OCI-LY1 (cell line): ENCODE data around the gene CFAP90.

Source experiments
- EZH2 ChIP-seq: fragments of 200-600 bp; sonication (generic), shearing (Covaris generic); IDR thresholded peaks from 2 replicates; pipeline ENCODE4 v1.8.0; 2017; ENCODE audit warnings: borderline replicate concordance, mixed run types, mild to moderate bottlenecking, antibody characterized with exemption, low read length, moderate library complexity, mixed read lengths
- TF ChIP-seq, protein P1 (sequence below): fragments of 200-600 bp; sonication (generic), shearing (Covaris generic); IDR thresholded peaks from 2 replicates; pipeline ENCODE4 v1.5.1; 2017; ENCODE audit warnings: mild to moderate bottlenecking, antibody characterized with exemption, low read length, moderate library complexity, mixed read lengths

DNA sequence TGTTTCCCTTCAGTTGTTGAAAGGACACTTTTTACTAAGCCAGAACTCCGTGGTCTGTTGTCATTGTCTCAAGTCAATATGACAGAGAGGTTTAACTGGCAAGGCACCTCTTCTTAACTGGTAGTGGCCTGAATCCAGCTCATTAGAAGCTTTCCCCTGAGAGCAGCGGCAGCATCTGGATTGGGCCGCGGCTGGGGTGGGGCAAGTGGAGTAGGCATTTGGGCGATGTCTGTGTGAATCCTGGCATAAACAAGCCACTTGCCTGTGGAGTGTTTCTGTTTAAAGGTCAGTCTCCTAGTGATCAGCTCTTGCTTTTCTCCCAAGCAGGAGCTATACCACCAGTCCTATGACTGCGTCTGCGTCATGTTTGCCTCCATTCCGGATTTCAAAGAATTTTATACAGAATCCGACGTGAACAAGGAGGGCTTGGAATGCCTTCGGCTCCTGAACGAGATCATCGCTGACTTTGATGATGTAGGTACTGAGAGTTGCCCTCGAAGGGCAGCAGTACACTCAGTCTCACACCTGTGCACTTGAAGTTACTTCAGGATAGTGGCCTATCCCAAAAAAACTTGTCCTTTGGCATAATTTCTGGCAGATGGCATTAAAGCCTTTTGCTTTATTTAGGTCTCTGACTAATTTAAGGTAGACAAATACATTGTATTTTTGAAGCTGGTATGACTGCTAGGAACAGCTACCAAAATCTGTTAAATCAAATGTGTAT, 48.9 kb downstream of the CFAP90 start:
- TF ChIP-seq, protein P1, sequence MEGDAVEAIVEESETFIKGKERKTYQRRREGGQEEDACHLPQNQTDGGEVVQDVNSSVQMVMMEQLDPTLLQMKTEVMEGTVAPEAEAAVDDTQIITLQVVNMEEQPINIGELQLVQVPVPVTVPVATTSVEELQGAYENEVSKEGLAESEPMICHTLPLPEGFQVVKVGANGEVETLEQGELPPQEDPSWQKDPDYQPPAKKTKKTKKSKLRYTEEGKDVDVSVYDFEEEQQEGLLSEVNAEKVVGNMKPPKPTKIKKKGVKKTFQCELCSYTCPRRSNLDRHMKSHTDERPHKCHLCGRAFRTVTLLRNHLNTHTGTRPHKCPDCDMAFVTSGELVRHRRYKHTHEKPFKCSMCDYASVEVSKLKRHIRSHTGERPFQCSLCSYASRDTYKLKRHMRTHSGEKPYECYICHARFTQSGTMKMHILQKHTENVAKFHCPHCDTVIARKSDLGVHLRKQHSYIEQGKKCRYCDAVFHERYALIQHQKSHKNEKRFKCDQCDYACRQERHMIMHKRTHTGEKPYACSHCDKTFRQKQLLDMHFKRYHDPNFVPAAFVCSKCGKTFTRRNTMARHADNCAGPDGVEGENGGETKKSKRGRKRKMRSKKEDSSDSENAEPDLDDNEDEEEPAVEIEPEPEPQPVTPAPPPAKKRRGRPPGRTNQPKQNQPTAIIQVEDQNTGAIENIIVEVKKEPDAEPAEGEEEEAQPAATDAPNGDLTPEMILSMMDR = no peak
- no peak for TF ChIP-seq EZH2
